HFFc6 (cell line): ENCODE results near the gene CDS2. TPM values are rescaled to one million over a fixed set of nuclear protein-coding genes. Genes with fewer than 3 reads are reported as not detected.

ENCODE experiments used
- DNase-seq: peaks from one replicate; pipeline ENCODE4 v3.0.0-alpha.2; 2018
- H3K27ac Mint-ChIP-seq: 2 replicates; pipeline ENCODE4 v1.8.0; 2020; ENCODE audit warnings: mild to moderate bottlenecking, mixed read lengths
- H3K27me3 Mint-ChIP-seq: 2 replicates; pipeline ENCODE4 v1.8.0; 2021; ENCODE audit warnings: mild to moderate bottlenecking, moderate library complexity, mixed read lengths; ENCODE audit not compliant: insufficient read depth
- H3K36me3 Mint-ChIP-seq: 2 replicates; pipeline ENCODE4 v1.8.0; 2021; ENCODE audit warnings: low read depth, mixed read lengths
- H3K4me1 Mint-ChIP-seq: 2 replicates; pipeline ENCODE4 v1.8.0; 2020; ENCODE audit warnings: low read depth, mixed read lengths
- H3K4me3 Mint-ChIP-seq: 2 replicates; pipeline ENCODE4 v1.8.0; 2020; ENCODE audit warnings: mild to moderate bottlenecking, moderate library complexity, mixed read lengths
- H3K9me3 Mint-ChIP-seq: 2 replicates; pipeline ENCODE4 v1.8.0; 2020; ENCODE audit warnings: mild to moderate bottlenecking, mixed read lengths
- total RNA-seq, 6 experiments: library from RNA; stranded (reverse); fragmentation: NEBNext Ultra II Directional; extraction: Animal tissue kit (Norgen Biotek cat#: 25700); gene quantifications; 2 replicates in 1 of 6; 3 replicates in 5 of 6; pipeline ENCODE4 v1.2.3, GENCODE V29; 2021
- TF ChIP-seq, protein P1 (sequence below): fragments of 200-600 bp; sonication (generic); IDR thresholded peaks from 2 replicates; pipeline ENCODE4 v1.5.0; 2021; ENCODE audit warnings: antibody characterized with exemption, mild to moderate bottlenecking

The CDS2 gene
- total RNA-seq, 6 experiments from 2014 or later: 36.6 to 42.5 (median 39.2) TPM

DNA sequence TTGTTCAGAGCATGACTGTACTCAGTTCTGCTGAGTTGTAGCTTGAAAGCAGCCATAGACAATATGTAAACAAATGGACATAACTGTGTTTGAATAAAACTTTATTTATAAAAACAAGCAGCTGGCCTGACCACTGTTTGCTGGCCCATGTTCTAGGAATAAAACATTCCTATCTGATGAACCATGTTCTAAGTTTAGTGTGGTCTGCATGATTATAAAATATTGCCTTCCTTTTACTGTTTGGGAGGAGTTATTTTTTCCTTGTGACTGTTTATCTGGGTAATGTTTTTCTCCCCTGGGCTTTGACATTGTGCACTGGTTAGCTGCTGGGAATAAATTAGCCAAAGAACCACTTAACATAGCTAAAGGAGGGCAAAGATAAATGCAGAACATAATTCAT lies 55.1 kb downstream of the CDS2 start:
- H3K9me3 Mint-ChIP-seq: no peaks in the 10 kb centered on the region
- peak overlapping the region; percentile 25 for H3K27ac Mint-ChIP-seq
- H3K27me3 Mint-ChIP-seq: no peaks in the 10 kb centered on the region; the same call in 1 of the 2 replicates
- TF ChIP-seq, protein P1, sequence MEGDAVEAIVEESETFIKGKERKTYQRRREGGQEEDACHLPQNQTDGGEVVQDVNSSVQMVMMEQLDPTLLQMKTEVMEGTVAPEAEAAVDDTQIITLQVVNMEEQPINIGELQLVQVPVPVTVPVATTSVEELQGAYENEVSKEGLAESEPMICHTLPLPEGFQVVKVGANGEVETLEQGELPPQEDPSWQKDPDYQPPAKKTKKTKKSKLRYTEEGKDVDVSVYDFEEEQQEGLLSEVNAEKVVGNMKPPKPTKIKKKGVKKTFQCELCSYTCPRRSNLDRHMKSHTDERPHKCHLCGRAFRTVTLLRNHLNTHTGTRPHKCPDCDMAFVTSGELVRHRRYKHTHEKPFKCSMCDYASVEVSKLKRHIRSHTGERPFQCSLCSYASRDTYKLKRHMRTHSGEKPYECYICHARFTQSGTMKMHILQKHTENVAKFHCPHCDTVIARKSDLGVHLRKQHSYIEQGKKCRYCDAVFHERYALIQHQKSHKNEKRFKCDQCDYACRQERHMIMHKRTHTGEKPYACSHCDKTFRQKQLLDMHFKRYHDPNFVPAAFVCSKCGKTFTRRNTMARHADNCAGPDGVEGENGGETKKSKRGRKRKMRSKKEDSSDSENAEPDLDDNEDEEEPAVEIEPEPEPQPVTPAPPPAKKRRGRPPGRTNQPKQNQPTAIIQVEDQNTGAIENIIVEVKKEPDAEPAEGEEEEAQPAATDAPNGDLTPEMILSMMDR: no peak
- no peak overlapping the region; the same call in 1 of the 2 replicates for H3K4me3 Mint-ChIP-seq
- peak; percentile 72 for DNase-seq
- peaks cover 6% of the 10 kb centered on the region; the same call in 1 of the 2 replicates for H3K36me3 Mint-ChIP-seq
- peaks cover 27% of the 10 kb centered on the region for H3K4me1 Mint-ChIP-seq

DNA sequence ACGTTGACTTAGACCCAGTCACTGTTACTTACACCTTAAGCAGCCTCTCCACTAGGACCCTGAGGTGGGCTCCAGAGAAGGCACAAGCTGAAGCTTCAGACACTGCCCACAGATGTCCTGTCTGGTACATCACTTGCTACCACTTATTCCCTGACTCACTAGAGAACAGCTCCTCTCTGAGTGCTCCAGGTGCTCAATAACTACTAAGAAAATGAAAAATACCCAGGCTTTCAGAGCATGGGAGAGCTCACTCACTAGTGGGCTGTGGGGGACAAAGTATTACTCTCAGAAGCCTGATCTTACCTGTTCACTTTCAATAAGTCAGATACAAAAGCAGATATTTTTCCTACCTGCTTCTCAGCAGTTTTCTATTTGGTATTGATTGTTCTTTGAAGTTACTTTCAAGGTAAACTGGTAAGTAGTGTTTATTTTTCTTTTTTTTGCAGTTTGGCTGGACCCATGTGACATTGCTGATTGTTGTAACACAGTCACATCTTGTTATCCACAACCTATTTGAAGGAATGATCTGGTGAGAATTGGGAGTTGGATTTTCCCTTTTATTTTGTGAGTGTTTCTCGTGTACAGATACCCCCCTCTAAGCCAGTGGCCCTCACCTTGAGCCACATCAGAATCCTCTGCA lies 55.9 kb downstream of the CDS2 start:
- DNase-seq: no peak
- Mint-ChIP-seq H3K36me3 (peaks cover 6% of the 10 kb centered on the region; the same call in 1 of the 2 replicates), H3K27me3 (no peaks in the 10 kb centered on the region; the same call in 1 of the 2 replicates), H3K27ac (peak overlapping the region; percentile 25), H3K4me3 (no peak overlapping the region), H3K4me1 (peaks cover 27% of the 10 kb centered on the region), H3K9me3 (no peaks in the 10 kb centered on the region)
- TF ChIP-seq, protein P1: no peak

DNA sequence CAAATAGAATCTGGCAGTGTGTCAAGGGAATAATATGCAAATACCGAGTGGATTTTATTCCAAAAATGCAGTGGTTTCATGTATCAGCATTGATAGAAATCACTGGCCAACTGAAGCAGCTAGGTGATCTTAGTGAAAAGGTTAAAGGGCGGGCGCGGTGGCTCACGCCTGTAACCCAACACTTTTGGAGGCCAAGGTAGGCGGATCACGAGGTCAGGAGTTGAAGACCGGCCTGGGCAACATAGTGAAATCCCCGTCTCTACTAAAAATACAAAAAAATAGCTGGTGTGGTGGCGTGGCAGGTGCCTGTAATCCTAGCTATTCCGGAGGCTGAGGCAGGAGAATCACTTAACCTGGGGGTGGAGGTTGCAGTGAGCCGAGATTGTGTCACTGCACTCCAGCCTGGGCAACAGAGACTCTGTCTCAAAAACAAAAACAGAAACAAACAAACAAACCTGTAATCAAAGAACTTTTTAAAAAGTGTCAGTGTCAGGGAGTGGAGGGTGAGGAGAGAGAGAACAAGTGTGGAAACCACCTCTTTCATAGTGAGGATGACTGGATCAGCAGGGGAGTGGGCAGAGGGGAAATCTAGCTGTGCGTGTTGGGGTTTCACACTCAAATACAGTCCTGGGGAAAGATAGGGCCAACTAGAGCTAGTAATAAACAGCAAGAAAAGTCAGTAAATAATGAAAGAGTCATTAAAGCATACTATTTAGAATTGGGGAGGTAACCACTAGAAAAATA lies 57.1 kb downstream of the CDS2 start:
- H3K27me3 Mint-ChIP-seq: no peaks in the 10 kb centered on the region; the same call in 1 of the 2 replicates
- H3K27ac Mint-ChIP-seq: no peak overlapping the region
- no peak for DNase-seq

DNA sequence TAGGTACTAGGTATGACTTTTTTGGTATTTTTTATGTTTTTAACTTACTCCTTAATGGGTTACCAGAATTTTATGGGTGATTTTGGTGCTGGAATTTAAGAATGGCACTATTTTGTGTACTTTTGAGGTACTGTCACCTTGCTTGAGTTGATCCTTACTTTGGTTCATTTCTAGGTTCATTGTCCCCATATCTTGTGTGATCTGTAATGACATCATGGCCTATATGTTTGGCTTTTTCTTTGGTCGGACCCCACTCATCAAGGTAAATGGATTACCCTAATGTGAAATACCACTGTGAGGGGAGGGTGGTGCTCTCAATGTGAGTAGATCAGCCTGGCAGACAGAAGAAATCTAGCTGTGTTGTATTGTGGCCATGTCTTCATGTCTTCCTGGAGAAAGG lies 57.9 kb downstream of the CDS2 start:
- DNase-seq: no peak
- Mint-ChIP-seq H3K9me3 (no peaks in the 10 kb centered on the region), H3K4me3 (no peak overlapping the region), H3K36me3 (peaks cover 6% of the 10 kb centered on the region; the same call in 1 of the 2 replicates), H3K27ac (no peak overlapping the region; the same call in 1 of the 2 replicates), H3K27me3 (no peaks in the 10 kb centered on the region; the same call in 1 of the 2 replicates), H3K4me1 (peaks cover 27% of the 10 kb centered on the region)
- TF ChIP-seq, protein P1: no peak

More for the DNA sequence above, 57.1 kb downstream of the CDS2 start:
- TF ChIP-seq, protein P1: no peak
- Mint-ChIP-seq H3K9me3 (no peaks in the 10 kb centered on the region), H3K4me3 (no peak overlapping the region), H3K4me1 (peaks cover 27% of the 10 kb centered on the region), H3K36me3 (peaks cover 6% of the 10 kb centered on the region; the same call in 1 of the 2 replicates)

DNA sequence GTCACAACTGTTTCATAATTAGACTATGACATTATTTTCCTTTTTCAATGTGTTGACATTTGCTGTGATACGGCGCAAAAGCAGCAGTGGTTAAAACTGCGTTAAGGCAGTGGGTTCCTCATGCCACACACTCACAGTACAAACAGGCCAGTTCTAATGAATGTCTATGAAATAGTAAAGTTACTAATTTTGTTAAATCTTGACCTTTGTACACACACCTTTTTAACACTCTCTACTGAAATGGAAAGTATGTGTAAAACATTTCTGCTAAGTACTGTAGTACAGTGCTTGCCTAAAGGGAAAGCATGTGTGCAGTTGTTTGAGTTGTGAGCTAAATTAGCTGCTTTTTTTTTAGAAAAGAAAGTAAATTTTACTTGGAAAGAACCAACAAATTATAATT lies 60.3 kb downstream of the CDS2 start:
- Mint-ChIP-seq H3K4me1 (peaks cover 11% of the 10 kb centered on the region), H3K27me3 (no peaks in the 10 kb centered on the region; the same call in 1 of the 2 replicates), H3K4me3 (no peak overlapping the region), H3K27ac (no peak overlapping the region), H3K36me3 (peaks cover 6% of the 10 kb centered on the region; the same call in 1 of the 2 replicates), H3K9me3 (no peaks in the 10 kb centered on the region)
- TF ChIP-seq, protein P1: no peak
- DNase-seq: no peak
